ENCODE measurements around the gene PKIG.

The PKIG gene

DNA sequence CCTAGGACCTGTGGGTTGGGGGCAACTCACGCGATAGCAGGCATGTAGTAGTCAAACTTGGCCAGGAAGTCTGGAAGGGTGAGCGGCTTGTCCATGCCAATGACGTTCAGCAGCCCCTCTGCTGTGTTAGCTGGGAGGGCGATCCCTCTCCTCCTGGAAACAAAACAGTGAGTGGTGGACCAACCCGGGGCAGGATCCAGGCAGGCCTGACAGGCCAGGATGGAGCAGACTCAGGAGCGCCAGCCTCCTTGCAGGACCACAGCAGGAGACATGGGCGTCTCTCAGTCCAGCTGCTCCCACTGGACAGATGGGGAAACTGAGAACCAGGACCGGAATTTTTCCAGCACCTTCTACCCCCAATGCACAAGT, 46.6 kb downstream of the PKIG start:
- TF ChIP-seq CTCF (IDR thresholded peaks at IDR 0.05; ENCODE audit: insufficient read depth, low read depth, low read length, missing control alignments), result no peak
- no peak for DNase-seq (ENCODE audit: low read depth)
- H3K4me3 ChIP-seq (ENCODE audit: low read depth, low read length), result no peak overlapping the region

DNA sequence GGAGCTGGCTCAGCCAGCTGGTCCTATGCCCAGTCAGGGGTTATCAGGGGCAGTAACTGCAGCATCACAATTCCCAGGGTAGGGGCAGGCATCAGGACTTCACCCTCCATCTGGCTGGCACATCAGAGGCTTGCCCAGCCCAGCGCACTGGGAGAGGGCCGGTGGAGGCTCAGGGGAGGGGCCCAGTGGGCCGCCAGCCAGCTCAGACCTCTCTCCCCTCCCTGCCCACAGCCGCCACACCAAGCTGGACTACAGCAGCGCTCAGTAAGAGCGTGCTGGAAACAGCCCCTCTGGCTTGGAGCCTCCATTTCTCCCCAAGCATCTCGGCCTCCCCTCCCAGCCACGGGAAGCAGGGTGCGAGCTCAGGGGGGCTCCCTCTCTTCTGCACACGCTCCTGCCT, 47.2 kb downstream of the PKIG start:
- H3K4me3 ChIP-seq (ENCODE audit: low read depth, low read length), result no peak overlapping the region
- DNase-seq (ENCODE audit: low read depth), result no peak
- TF ChIP-seq CTCF (IDR thresholded peaks at IDR 0.05; ENCODE audit: insufficient read depth, low read depth, low read length, missing control alignments), result no peak

DNA sequence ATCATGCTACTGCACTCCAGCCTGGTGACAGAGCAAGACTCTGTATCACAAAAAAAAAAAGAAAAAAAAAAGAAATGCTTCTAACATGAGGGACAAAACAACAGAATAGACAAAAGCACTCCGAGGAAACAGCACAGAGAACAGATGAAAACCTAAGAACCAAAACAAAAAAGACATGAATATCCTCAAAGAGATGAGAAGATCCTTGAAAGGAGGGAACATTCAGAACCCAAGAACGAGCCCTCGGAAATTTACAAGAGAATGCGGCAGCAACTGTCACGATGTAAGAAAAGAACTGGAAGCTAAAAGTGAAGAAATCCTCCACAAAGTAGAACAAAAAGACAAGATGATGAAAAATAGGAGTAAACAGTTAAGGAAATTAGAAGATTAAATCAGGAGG, 47.9 kb downstream of the PKIG start:
- no peak for DNase-seq (ENCODE audit: low read depth)
- H3K4me3 ChIP-seq (ENCODE audit: low read depth, low read length), result no peak overlapping the region
- TF ChIP-seq CTCF (IDR thresholded peaks at IDR 0.05; ENCODE audit: insufficient read depth, low read depth, low read length, missing control alignments), result no peak

DNA sequence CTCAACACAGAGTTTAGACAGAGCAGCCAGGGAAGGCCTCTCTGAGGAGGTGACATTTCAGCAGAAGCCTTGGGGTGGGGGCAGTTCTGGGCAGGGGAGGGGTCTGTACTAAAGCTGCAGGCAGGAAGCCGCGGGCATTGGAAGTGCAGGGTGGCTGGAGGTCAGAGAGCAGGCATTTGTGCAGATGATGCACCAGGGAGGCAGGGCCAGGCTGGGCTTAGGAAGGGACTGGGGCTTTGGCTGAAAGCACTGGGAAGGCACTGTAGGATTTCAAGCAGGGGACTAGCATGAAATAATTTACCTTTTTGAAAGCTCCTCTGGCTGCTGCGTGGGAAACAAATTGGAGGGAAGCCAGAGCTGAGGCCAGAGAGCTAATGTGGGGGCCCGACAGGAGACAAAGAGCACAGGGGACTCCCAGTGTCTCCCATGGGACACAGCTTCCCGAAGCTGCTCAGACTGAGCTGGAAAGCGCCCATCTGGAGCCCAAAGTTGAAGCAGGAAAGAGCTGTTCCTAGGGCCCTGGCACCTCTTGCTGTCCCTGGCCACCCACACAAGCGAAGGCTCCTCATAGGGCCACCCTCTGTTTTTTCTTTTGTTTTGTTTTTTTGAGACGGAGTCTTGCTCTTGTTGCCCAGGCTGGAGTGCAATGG, 49.8 kb downstream of the PKIG start:
- TF ChIP-seq CTCF (IDR thresholded peaks at IDR 0.05; ENCODE audit: insufficient read depth, low read depth, low read length, missing control alignments), result no peak
- no peak overlapping the region for H3K4me3 ChIP-seq (ENCODE audit: low read depth, low read length)
- DNase-seq (ENCODE audit: low read depth), result no peak

- H3K4me3 ChIP-seq (ENCODE audit: low read depth, low read length), result no peak overlapping the region
- TF ChIP-seq CTCF (IDR thresholded peaks at IDR 0.05; ENCODE audit: insufficient read depth, low read depth, low read length, missing control alignments), result no peak
- no peak for DNase-seq (ENCODE audit: low read depth)
Measured at GRCh38 chr20:44633187-44633810, 50.9 kb downstream of the PKIG start.

DNA sequence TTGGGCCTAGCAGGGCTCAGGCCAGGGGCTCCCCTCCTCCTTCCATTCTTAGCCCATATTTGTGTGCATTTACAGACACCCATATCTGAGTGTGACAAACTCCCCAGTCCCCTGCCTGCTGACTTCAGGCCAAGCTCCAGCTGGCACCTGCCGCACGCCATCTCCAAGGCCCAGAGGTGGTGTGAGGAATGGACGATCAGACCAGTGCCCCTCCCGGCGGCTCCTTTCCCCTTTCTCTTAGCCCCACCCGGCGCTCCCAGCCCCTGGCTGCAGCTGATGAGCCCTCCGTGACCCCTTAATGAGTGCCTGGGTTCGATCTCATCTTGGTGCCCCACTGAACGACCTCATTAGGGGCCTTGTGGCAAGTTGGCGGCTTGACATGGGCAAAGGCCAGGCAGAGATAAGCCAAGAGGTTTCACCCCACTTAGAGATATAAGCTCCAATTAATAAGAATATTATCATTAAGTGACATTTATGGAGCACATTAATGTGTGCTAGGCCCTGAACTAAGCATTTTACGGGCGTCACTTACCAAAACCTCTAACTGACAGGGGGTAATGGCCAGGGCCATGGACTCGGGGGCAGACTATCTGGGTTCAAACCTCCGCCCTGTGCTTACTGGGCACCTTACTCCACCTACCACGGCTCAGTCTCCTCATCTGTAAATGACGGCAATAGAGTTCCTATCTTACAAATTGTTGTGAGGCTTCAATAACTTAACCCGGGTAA, 51.7 kb downstream of the PKIG start:
- DNase-seq (ENCODE audit: low read depth), result no peak
- no peak for TF ChIP-seq CTCF (IDR thresholded peaks at IDR 0.05; ENCODE audit: insufficient read depth, low read depth, low read length, missing control alignments)
- no peak overlapping the region for H3K4me3 ChIP-seq (ENCODE audit: low read depth, low read length)
